A172 (cell line): ENCODE measurements around the gene USP20. TPM values are rescaled to one million over a fixed set of nuclear protein-coding genes. Genes with fewer than 3 reads are reported as not detected.

Experiments used
- DNase-seq: peaks from one replicate; pipeline ENCODE4 v3.0.0-alpha.2; 2015; ENCODE audit warnings: low spot score
- total RNA-seq: library from RNA; depleted of rRNA; stranded (reverse); fragments of >200 nt; shearing (Covaris generic); gene quantifications from 2 replicates; pipeline ENCODE4 v1.2.3, GENCODE V29; 2014; rRNA removed

The USP20 gene
- total RNA-seq, 1 experiment from 2014 or later = 7.0 TPM

GRCh38 chr9:129918296-129918950, 83.2 kb downstream of the USP20 start:
- DNase-seq = no peak

- no peak for DNase-seq
Measured at GRCh38 chr9:129919277-129919676, 84.0 kb downstream of the USP20 start.

- no peak for DNase-seq
Measured at GRCh38 chr9:129919841-129920240, 84.6 kb downstream of the USP20 start.

- no peak for DNase-seq
Measured at GRCh38 chr9:129921905-129922304, 86.6 kb downstream of the USP20 start.

GRCh38 chr9:129923589-129923988, 88.3 kb downstream of the USP20 start:
- DNase-seq = no peak

- DNase-seq = no peak
Measured at GRCh38 chr9:129929496-129930125, 94.4 kb downstream of the USP20 start.

- DNase-seq = no peak
Measured at GRCh38 chr9:129930743-129931142, 95.5 kb downstream of the USP20 start.

Other genes with a start within 250 kb of the USP20 start
- not detected in 2 replicates for gene C9orf50, start 214.4 kb upstream of the USP20 start, total RNA-seq
- gene NTMT1, start 209.3 kb upstream of the USP20 start, total RNA-seq = 26.9 and 43.8 TPM in 2 replicates
- gene ASB6, start 193.3 kb upstream of the USP20 start, total RNA-seq = 13.9 and 14.4 TPM in 2 replicates
- not detected in 2 replicates for gene PRRX2, start 169.8 kb upstream of the USP20 start, total RNA-seq
- gene PTGES, start 82.4 kb upstream of the USP20 start, total RNA-seq = 3.3 and 4.3 TPM in 2 replicates
- 47.9 and 80.4 TPM in 2 replicates for gene TOR1B, start 32.3 kb upstream of the USP20 start, total RNA-seq
- 47.8 and 53.2 TPM in 2 replicates for gene TOR1A, start 11.3 kb upstream of the USP20 start, total RNA-seq
- 71.9 and 75.3 TPM in 2 replicates for gene C9orf78, start 183 bp upstream of the USP20 start, total RNA-seq
- 22.7 and 28.4 TPM in 2 replicates for gene FNBP1, start 207.7 kb downstream of the USP20 start, total RNA-seq
- 0.17 and 0.22 TPM in 2 replicates for gene GPR107, start 218.4 kb downstream of the USP20 start, total RNA-seq